Left ventricle myocardium superior (tissue), 1 donor: ENCODE data around the gene LRMDA. TPM values are rescaled to one million over a fixed set of nuclear protein-coding genes. Genes with fewer than 3 reads are reported as not detected.
"Not testable (repeated sequence)": the region's sequence is repeated elsewhere in the genome, so short reads cannot be mapped to it uniquely, and the experiment has no call there.

Source experiments
- ATAC-seq: fragments of 200-7000 bp; cut with Tn5 transposase; one replicate; pipeline ENCODE4 v1.9.1; 2020; ENCODE audit warnings: mild to moderate bottlenecking, moderate library complexity
- DNase-seq: peaks from one replicate; pipeline ENCODE4 v3.0.0-alpha.2; 2020
- intact Hi-C: fragments of 100-400 bp; cut with micrococcal nuclease; formaldehyde crosslinking; loops from one replicate; pipeline ENCODE4 v1.11.0; 2022
- total RNA-seq: library from RNA; stranded (reverse); fragmentation: NEBNext Ultra II Directional; extraction: Animal tissue kit (Norgen Biotek cat#: 25700); gene quantifications from one replicate; pipeline ENCODE4 v1.2.1, GENCODE V29; 2021
- donor health status: DM: no; HTN: yes; CAD: no; lungs with severe emphysema.

LRMDA gene
- total RNA-seq, 1 donor from 2014 or later: 23.1 TPM

GRCh38 chr10:76523791-76524351 is 1092.4 kb downstream of the LRMDA start:
- intact Hi-C loops: no loop called here
- ATAC-seq (no peak), DNase-seq (no peak)

DNA sequence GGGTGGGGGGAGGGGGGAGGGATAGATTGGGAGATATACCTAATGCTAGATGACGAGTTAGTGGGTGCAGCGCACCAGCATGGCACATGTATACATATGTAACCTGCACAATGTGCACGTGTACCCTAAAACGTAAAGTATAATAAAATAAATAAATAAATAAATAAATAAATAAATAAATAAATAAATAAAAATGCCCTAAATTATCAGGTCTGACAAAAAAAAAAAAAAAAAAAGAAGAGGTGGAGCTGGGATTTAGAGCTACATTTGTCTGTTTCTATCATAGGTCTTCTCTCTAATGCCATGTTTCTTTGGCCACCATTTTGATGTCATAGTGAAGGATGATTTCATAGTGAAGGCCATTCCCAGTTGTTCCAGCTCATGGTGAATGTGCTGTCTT is 1095.4 kb downstream of the LRMDA start:
- ATAC-seq, DNase-seq, intact Hi-C loops: not testable (repeated sequence)

DNA sequence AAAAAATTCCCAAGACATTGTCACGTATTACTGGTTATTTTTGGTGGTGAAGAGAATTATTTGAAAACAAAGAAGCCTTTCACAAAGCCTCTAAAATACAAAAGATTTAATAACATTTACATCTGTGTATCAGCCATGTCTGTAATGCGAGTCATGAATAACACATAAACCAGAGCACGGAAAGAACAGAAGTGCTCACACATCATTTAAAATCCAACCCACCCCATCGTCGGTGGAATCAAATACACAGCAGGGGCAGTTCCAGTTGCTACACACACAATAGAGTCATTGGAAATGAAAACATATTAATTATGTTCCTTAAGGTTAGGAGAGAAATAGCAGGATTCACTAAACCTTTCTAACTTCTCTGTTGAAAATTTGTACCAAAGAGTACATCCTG is 1108.9 kb downstream of the LRMDA start:
- intact Hi-C loops: loop anchor here (10.0 kb wide), 1 partner anchor 226 kb away; no protein-coding TSS in a partner anchor
- DNase-seq: no peak
- no peak for ATAC-seq

DNA sequence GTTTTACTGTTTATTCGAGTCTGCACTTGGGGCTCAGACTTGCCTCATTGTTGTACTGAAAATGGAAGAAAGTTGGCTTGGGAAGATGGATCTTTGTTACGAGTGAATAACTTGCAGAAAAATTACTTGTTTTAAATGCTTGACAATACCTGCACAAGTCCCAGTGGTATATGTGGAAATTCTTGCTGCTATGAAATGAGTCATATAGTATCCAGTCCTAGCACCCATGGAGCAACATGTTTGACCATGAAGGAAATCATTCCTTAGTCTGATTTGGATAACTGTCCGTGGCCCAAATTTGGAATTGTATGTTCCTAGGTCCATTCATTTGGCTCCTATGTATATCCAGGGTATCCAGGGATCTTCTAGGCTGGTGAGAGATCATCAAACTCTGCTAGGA is 1109.4 kb downstream of the LRMDA start:
- intact Hi-C loops: loop anchor here (10.0 kb wide), 1 partner anchor 226 kb away; no protein-coding TSS in a partner anchor
- ATAC-seq (no peak), DNase-seq (no peak)

GRCh38 chr10:76541852-76542251 is 1110.4 kb downstream of the LRMDA start:
- no peak for ATAC-seq
- intact Hi-C loops: loop anchor here (10.0 kb wide), 1 partner anchor 227 kb away; no protein-coding TSS in a partner anchor
- no peak for DNase-seq

GRCh38 chr10:76542307-76542930 is 1111.0 kb downstream of the LRMDA start:
- DNase-seq (no peak), ATAC-seq (no peak)
- intact Hi-C loops: loop anchor here (10.0 kb wide), 1 partner anchor 228 kb away; no protein-coding TSS in a partner anchor

DNA sequence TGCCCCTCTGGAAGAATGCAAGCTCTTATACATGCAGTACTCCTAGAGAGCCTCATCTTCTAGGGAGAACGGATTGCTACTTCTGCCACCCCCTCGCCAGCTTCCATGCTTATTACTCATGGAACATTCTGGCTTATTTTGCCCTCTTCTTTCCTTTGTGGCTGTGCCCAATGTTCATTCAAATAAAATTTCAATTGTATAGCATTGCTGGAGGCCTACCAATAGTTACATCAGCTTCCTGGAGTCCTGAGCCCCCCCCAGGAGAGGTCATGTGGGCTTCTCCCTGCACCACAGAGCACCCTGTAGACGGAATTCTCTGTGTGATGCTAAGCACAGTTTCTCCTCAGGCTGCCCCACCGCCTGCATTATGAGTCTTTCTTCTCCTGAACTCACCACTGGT is 1112.2 kb downstream of the LRMDA start:
- ATAC-seq: peak; percentile 33
- intact Hi-C loops: loop anchor here (10.0 kb wide), 1 partner anchor 229 kb away; no protein-coding TSS in a partner anchor
- DNase-seq: no peak

DNA sequence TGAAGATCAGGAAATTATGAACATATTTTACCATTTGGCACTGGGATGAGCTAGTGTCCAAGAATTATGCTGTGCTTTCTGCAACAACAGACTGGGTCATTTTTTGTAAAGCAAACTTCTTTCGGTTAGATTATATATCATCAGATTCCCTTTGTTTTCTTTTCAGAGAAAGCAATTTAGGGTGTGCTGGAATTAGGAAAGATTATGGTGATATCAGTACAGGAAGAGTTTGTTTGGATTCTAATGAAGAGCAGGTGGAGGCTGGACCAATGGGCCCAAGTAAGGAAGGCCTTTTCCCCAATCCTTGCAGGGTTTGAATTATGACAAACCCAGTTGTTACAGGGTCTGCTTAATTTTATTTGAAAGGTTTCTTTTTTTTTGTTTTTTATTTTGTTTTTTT is 1113.4 kb downstream of the LRMDA start:
- no peak for ATAC-seq
- intact Hi-C loops: loop anchor here (10.0 kb wide), 1 partner anchor 230 kb away; no protein-coding TSS in a partner anchor
- DNase-seq: no peak

GRCh38 chr10:76546411-76546810 is 1115.0 kb downstream of the LRMDA start:
- intact Hi-C loops: loop anchor here (10.0 kb wide), 1 partner anchor 232 kb away; no protein-coding TSS in a partner anchor
- ATAC-seq: no peak

GRCh38 chr10:76547352-76547972 is 1116.0 kb downstream of the LRMDA start:
- ATAC-seq (peak; percentile 87), DNase-seq (peak; percentile 71)
- intact Hi-C loops: loop anchor here (10.0 kb wide), 1 partner anchor 233 kb away; no protein-coding TSS in a partner anchor

More at GRCh38 chr10:76546411-76546810, 1115.0 kb downstream of the LRMDA start:
- no peak for DNase-seq

- intact Hi-C loops: loop anchor here (10.0 kb wide), 1 partner anchor 234 kb away; no protein-coding TSS in a partner anchor
- no peak for ATAC-seq
- DNase-seq: no peak
Measured at GRCh38 chr10:76548716-76549115, 1117.3 kb downstream of the LRMDA start.

- intact Hi-C loops: loop anchor here (10.0 kb wide), 1 partner anchor 234 kb away; no protein-coding TSS in a partner anchor
- ATAC-seq: no peak
Measured at GRCh38 chr10:76549171-76549570, 1117.7 kb downstream of the LRMDA start.

DNA sequence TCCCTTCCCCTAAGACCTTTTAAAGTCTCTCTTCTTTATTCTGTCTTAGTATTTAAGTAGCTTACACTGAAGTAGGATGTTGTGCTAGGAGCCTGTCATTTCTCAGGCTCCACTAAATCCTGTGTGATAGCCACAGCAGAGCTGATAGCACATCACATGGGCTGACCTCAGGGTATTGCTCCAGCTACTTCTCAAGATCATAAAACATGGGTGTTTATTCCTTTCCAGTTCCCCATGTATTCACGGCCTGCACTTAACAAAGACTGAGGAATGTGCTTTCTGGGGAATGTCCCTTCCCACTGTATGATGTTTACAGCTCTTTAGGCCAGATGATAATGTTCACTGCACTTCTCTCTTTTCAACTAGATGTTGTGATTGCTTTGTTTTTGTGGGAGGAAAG is 1119.4 kb downstream of the LRMDA start:
- DNase-seq (no peak), ATAC-seq (no peak)
- intact Hi-C loops: no loop called here

More at GRCh38 chr10:76549171-76549570, 1117.7 kb downstream of the LRMDA start:
- no peak for DNase-seq

GRCh38 chr10:76552091-76552873 is 1120.9 kb downstream of the LRMDA start:
- DNase-seq (no peak), ATAC-seq (no peak)
- intact Hi-C loops: no loop called here

GRCh38 chr10:76553263-76554032 is 1122.0 kb downstream of the LRMDA start:
- intact Hi-C loops: no loop called here
- peak; percentile 52 for ATAC-seq
- no peak for DNase-seq

DNA sequence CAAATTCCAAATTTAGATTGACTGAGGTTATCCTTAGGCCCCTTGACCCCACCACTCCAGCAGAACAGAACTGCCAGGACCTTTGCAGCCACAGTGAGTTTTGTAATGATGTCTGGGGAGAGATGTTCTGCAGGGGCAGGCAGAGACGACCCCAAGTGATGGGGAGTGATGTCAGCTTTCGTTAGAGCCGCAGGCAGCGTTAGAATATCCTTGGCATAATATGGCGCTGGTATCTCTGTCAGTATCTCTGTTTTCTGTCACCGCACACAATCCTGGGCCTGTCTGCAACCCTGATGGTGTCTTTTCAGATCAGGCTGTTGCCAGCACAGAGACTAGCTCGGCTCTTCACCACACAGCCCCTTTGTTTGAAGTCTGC is 1122.6 kb downstream of the LRMDA start:
- DNase-seq (no peak), ATAC-seq (peak; percentile 28)
- intact Hi-C loops: no loop called here

DNA sequence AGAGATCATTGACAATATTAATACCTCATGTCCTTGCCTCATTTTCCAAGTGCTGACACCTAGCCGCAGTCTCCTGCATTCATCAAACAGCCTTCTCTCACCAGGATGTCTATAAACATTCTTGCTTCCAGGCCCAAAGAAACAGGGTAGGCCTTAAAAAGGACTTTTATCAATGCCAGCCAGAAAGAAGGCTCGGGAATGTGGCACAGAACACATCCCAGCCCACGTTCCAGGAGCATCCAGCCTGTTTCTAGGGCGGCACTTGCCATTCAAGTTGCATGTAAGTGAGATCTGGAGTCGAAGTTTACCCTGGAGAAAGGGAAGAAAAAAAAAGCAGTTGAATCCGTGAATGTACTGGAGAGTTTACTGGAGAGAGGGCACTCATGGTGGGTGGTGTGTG is 1123.1 kb downstream of the LRMDA start:
- ATAC-seq (peak; percentile 20), DNase-seq (no peak)
- intact Hi-C loops: no loop called here

DNA sequence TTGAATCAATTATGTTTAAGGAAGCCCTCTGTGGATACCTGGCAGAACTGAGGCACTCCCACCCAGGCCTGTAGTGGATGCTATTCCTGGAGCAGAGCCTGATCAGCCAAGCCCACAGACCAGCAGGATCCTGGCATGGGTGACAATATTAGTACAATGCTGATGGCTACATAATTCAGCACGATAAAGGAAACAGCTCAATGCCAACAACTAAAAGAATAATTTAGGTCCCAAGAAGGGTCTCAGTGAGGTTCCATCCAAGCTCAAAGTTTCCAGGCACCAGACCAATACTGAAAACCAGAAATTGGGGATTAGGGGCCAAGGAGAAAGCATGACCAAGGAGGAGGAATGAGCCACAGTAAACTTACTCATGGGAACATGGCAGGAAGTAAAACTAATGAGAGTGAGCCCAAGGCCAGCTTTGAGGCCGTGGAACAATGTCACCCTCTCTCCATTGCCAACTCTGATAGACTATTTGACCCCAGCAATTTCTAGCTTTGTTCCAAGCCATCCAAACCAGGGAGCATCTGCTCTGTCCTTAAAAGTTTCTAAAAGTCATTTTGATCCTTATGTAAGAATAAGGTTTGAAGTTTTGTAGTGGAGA is 1123.7 kb downstream of the LRMDA start:
- DNase-seq (no peak), ATAC-seq (no peak)
- intact Hi-C loops: no loop called here
